ENCODE results near the gene PTDSS2.

PTDSS2 gene

GRCh38 chr11:494761-495536 lies 44.9 kb downstream of the PTDSS2 start:
- DNase-seq = no peak

GRCh38 chr11:495537-495931 lies 45.5 kb downstream of the PTDSS2 start:
- DNase-seq = no peak

GRCh38 chr11:496834-497564 lies 46.9 kb downstream of the PTDSS2 start:
- DNase-seq = no peak

GRCh38 chr11:497565-498296 lies 47.7 kb downstream of the PTDSS2 start:
- no peak for DNase-seq

- DNase-seq = no peak
Measured at GRCh38 chr11:498297-499181, 48.5 kb downstream of the PTDSS2 start.

GRCh38 chr11:499201-500076 lies 49.4 kb downstream of the PTDSS2 start:
- DNase-seq = no peak

- DNase-seq = no peak
Measured at GRCh38 chr11:501001-501682, 51.1 kb downstream of the PTDSS2 start.

- DNase-seq = no peak
Measured at GRCh38 chr11:501683-502287, 51.7 kb downstream of the PTDSS2 start.

- DNase-seq = no peak
Measured at GRCh38 chr11:502288-503178, 52.5 kb downstream of the PTDSS2 start.

- no peak for DNase-seq
Measured at GRCh38 chr11:503179-503981, 53.3 kb downstream of the PTDSS2 start.

GRCh38 chr11:504053-504993 lies 54.2 kb downstream of the PTDSS2 start:
- DNase-seq = no peak

- DNase-seq = no peak
Measured at GRCh38 chr11:504994-505344, 54.9 kb downstream of the PTDSS2 start.

GRCh38 chr11:506238-506994 lies 56.3 kb downstream of the PTDSS2 start:
- peak; percentile 98 for DNase-seq

GRCh38 chr11:506995-507726 lies 57.1 kb downstream of the PTDSS2 start, which contains the start of gene RNH1:
Gene RNH1 (minus strand): TSS chr11:507242. CDS start chr11:502162, 5,080 bp downstream.
- peak; percentile 100 for DNase-seq

GRCh38 chr11:507727-508515 lies 57.8 kb downstream of the PTDSS2 start:
- DNase-seq = no peak

Measured in activated CD4-positive, CD25-positive, alpha-beta regulatory T cell treated with anti-CD3 and anti-CD28 coated beads, Interleukin-2, amount 50 U/mL, for 72 hours (primary cell).